HepG2 (cell line): Measurements from ENCODE around the gene KIF23. TPM values are rescaled to one million over a fixed set of nuclear protein-coding genes. Genes with fewer than 3 reads are reported as not detected.

Experiments
- CBX5 ChIP-seq: sonication (generic); formaldehyde crosslinking; IDR thresholded peaks from 2 replicates; pipeline ENCODE4 v1.4.0; 2020; ENCODE audit warnings: missing genetic modification reagents, borderline replicate concordance
- KDM3A ChIP-seq: IDR thresholded peaks from 2 replicates; pipeline ENCODE4 v1.6.1; 2018; ENCODE audit warnings: low read depth, missing compliant biosample characterization
- KLF16 ChIP-seq, 2 experiments: sonication (generic) in 1 of 2; formaldehyde crosslinking in 1 of 2; IDR thresholded peaks; 2 replicates each; pipeline versions ENCODE4 v1.6.1 to v1.8.0; 2016 to 2023; ENCODE audit warnings: missing genetic modification reagents in 2 of 2, missing compliant biosample characterization in 1 of 2
- NFKB2 ChIP-seq: sonication (generic); formaldehyde crosslinking; IDR thresholded peaks from 2 replicates; pipeline ENCODE4 v1.4.0; 2020; ENCODE audit warnings: missing genetic modification reagents, borderline replicate concordance
- NR2F6 ChIP-seq, 2 experiments: IDR thresholded peaks; 2 replicates each; pipeline ENCODE4 v1.6.1; 2016; ENCODE audit warnings: antibody characterized with exemption in 1 of 2, mild to moderate bottlenecking in 1 of 2
- PLRG1 ChIP-seq: fragments of 450-650 bp; conservative IDR thresholded peaks from 2 replicates; pipeline ENCODE4 v1.6.1; 2016
- PRPF4 ChIP-seq: fragments of 200-400 bp; formaldehyde crosslinking; IDR thresholded peaks from 2 replicates; pipeline ENCODE4 v1.6.1; 2016; ENCODE audit warnings: low read length, low read depth; ENCODE audit not compliant: poor library complexity, severe bottlenecking
- SMAD3 ChIP-seq: sonication (generic); formaldehyde crosslinking; IDR thresholded peaks from 2 replicates; pipeline ENCODE4 v1.4.0; 2020; ENCODE audit warnings: missing genetic modification reagents
- TARDBP ChIP-seq: sonication (generic); formaldehyde crosslinking; IDR thresholded peaks from 2 replicates; pipeline ENCODE4 v1.8.0; 2022; ENCODE audit warnings: mild to moderate bottlenecking, missing genetic modification reagents
- TCF7L2 ChIP-seq: IDR thresholded peaks from 2 replicates; pipeline ENCODE4 v1.6.1; 2011; ENCODE audit warnings: mild to moderate bottlenecking, low read depth, low read length, moderate library complexity
- ZBTB43 ChIP-seq: sonication (generic); formaldehyde crosslinking; conservative IDR thresholded peaks from 2 replicates; pipeline ENCODE4 v1.4.0; 2020; ENCODE audit warnings: missing genetic modification reagents
- ZBTB7A ChIP-seq: sonication (generic); formaldehyde crosslinking; IDR thresholded peaks from 2 replicates; pipeline ENCODE4 v1.8.0; 2022; ENCODE audit warnings: mild to moderate bottlenecking, missing genetic modification reagents
- ZKSCAN5 ChIP-seq: sonication (generic); formaldehyde crosslinking; IDR thresholded peaks from 2 replicates; pipeline ENCODE4 v1.5.1; 2020; ENCODE audit warnings: mild to moderate bottlenecking, missing genetic modification reagents
- ZMYM3 ChIP-seq: sonication (generic); formaldehyde crosslinking; IDR thresholded peaks from 2 replicates; pipeline ENCODE4 v1.5.1; 2020; ENCODE audit warnings: mild to moderate bottlenecking, missing genetic modification reagents
- ZNF407 ChIP-seq: sonication (generic); formaldehyde crosslinking; IDR thresholded peaks from one replicate; pipeline ENCODE4 v1.5.1; 2020; ENCODE audit warnings: mild to moderate bottlenecking, missing genetic modification reagents; ENCODE audit errors: not compliant biosample characterization
- ZNF496 ChIP-seq: sonication (generic); formaldehyde crosslinking; IDR thresholded peaks from 2 replicates; pipeline ENCODE4 v1.8.1; 2023; ENCODE audit warnings: mild to moderate bottlenecking, moderate library complexity, missing genetic modification reagents; ENCODE audit not compliant: insufficient replicate concordance
- ZNF589 ChIP-seq: sonication (generic); formaldehyde crosslinking; conservative IDR thresholded peaks from 2 replicates; pipeline ENCODE4 v1.8.0; 2022; ENCODE audit warnings: mild to moderate bottlenecking, moderate library complexity, missing genetic modification reagents
- ZNF614 ChIP-seq: IDR thresholded peaks from 2 replicates; pipeline ENCODE4 v1.6.1; 2018; ENCODE audit warnings: missing biosample characterization, missing genetic modification reagents, inconsistent platforms, borderline replicate concordance
- ZSCAN29 ChIP-seq: sonication (generic); formaldehyde crosslinking; conservative IDR thresholded peaks from 2 replicates; pipeline ENCODE4 v1.4.0; 2020; ENCODE audit warnings: mild to moderate bottlenecking, missing genetic modification reagents
- polyA plus RNA-seq, 8 experiments: library from polyadenylated mRNA; depleted of rRNA in 3 of 8; stranded (reverse) in 7 of 8; unstranded in 1 of 8; fragments of >200 nt; fragmentation: Illumina TruSeq in 4 of 8; extraction: Trizol in 4 of 8; gene quantifications; 2 replicates each; pipeline versions ENCODE4 v1.2.1 to v1.2.3, GENCODE V29; 2011 to 2016; ENCODE audit warnings: low read depth in 4 of 8, missing spikeins in 1 of 8, mixed read lengths in 1 of 8; ENCODE audit not compliant: insufficient read depth in 1 of 8
- total RNA-seq, 5 experiments: library from RNA; depleted of rRNA; stranded (reverse); fragments of >200 nt; fragmentation: Illumina TruSeq; extraction: Trizol; gene quantifications; 2 replicates each; pipeline ENCODE4 v1.2.3, GENCODE V29; 2016; ENCODE audit warnings: low read depth in 1 of 5
- TF ChIP-seq, protein P1 (sequence below): IDR thresholded peaks from 2 replicates; pipeline ENCODE4 v1.6.1; 2018; ENCODE audit warnings: missing genetic modification reagents, mild to moderate bottlenecking, missing compliant biosample characterization

KIF23 gene
- total and polyA plus RNA-seq, 2 of the 13 experiments (the other 11 are each of a cell fraction or from before 2014, with no cell fraction given) = 11.3 to 38.1 TPM

GRCh38 chr15:69462493-69463181 lies 48.5 kb downstream of the KIF23 start (continued):
- TF ChIP-seq ZNF407 (CRISPR knock-in tag) = no peak
- TF ChIP-seq TCF7L2 = no peak
- no peak for TF ChIP-seq ZSCAN29 (CRISPR knock-in tag)
- TF ChIP-seq ZKSCAN5 = no peak
- peak; percentile 85 for TF ChIP-seq ZMYM3 (CRISPR knock-in tag)
- no peak for TF ChIP-seq ZNF496 (CRISPR knock-in tag)
- TF ChIP-seq, protein P1, sequence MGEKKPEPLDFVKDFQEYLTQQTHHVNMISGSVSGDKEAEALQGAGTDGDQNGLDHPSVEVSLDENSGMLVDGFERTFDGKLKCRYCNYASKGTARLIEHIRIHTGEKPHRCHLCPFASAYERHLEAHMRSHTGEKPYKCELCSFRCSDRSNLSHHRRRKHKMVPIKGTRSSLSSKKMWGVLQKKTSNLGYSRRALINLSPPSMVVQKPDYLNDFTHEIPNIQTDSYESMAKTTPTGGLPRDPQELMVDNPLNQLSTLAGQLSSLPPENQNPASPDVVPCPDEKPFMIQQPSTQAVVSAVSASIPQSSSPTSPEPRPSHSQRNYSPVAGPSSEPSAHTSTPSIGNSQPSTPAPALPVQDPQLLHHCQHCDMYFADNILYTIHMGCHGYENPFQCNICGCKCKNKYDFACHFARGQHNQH (CRISPR knock-in tag) = no peak
- TF ChIP-seq CBX5 (CRISPR knock-in tag) = no peak
- TF ChIP-seq NR2F6 (IDR thresholded peaks at IDR 0.05) = 0 out of 2 replicates have a peak, but pooled peaks have one; percentile 19
- TF ChIP-seq NR2F6 (CRISPR knock-in tag; IDR thresholded peaks at IDR 0.05) = no peak
- peak; percentile 37; the same call in 1 of the 2 replicates for TF ChIP-seq ZNF614 (CRISPR knock-in tag)
- no peak for TF ChIP-seq PRPF4
- TF ChIP-seq KDM3A (CRISPR knock-in tag) = peak; percentile 22; the same call in 1 of the 2 replicates
- TF ChIP-seq TARDBP (CRISPR knock-in tag) = 0 out of 2 replicates have a peak, but pooled peaks have one; percentile 34
- TF ChIP-seq ZBTB7A (CRISPR knock-in tag) = no peak
- TF ChIP-seq PLRG1 = no peak
- TF ChIP-seq ZNF589 (CRISPR knock-in tag) = no peak
- TF ChIP-seq SMAD3 (CRISPR knock-in tag) = no peak
- no peak for TF ChIP-seq ZBTB43
- TF ChIP-seq KLF16 (CRISPR knock-in tag; IDR thresholded peaks at IDR 0.05) = peak in 1 of 2 experiments; percentile 59; a peak in 2 of 4 replicates
- peak; percentile 84 for TF ChIP-seq NFKB2 (CRISPR knock-in tag)
